DMS 273 (cell line): ENCODE measurements around the gene MC4R.

Source experiments
- DNase-seq: peaks from one replicate; lab custom pipeline; 2025; ENCODE audit not compliant: unreplicated experiment; lab: John Stamatoyannopoulos, UW

Gene MC4R

DNA sequence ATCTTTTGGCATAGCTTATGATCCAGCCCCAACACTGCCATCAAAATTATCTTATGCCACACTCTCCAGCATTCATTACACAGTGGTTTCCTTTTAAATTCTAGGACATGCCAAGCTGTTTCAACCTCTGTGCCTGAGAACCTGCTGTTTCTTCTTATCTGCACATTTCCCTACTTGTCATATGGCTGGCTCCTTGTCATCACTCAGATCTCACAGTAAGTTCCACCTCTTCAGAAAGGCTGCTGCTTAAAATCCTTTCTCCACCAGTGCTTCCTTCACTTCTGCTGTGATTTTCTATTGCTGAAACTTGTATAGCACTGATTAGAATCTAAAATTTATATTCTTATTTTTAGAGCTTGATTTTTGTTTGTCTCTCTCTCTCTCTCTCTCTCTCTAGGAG, 43.4 kb downstream of the MC4R start:
- DNase-seq, result no peak

DNA sequence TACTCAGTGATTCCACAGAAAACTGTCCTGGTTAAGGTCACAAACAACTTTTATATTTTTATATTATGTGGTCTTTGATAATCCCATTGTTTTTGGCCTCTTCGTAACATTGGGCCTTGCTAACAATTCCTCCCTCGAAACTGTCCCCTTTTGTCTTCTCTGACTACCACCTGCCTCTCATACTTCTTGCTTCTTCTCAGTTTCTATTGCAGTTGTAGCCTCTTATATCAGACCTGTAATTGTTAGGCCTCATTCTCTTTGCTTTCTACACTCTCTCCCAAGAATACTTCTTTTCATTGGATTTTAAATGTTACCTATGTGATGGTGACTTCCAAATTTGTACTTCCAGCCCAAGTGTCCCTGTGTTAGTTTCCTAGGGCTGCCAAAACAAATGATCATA, 44.7 kb downstream of the MC4R start:
- no peak for DNase-seq

DNA sequence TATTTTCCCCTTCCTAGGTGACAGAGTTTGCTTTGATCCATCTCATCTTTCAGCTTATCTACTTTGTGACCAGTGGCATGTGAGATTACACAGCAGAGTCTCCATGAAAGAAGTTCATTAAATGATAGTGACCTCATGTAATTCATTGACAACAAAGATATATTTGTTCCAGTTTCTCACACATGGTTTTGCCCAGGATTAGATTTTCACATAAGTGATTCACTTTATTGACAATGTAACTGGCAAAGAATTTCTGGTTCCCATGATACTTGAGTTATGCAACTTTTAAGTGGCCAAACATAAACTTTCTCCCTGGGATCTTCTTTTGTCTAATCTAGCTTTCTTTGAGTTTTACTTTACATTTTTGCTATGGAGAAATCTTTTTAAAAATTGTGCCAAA, 50.0 kb downstream of the MC4R start:
- no peak for DNase-seq
